Spleen (tissue), 7 donors: ENCODE results near the gene PTGS1.
A peak's percentile ranks its signal among the peaks of the same experiment; 100 is the strongest.

Experiments used
- CTCF ChIP-seq, 11 experiments: fragments of 200-600 bp in 7 of 11; fragments of 450-650 bp in 4 of 11; sonication (generic) in 4 of 11; IDR thresholded peaks in 8 of 11; conservative IDR thresholded peaks in 3 of 11; 1 replicate in 7 of 11; 2 replicates in 4 of 11; pipeline versions ENCODE4 v1.4.0 to v1.8.0; 2016 to 2021; ENCODE audit warnings: antibody characterized with exemption in 11 of 11, inconsistent platforms in 4 of 11, mild to moderate bottlenecking in 1 of 11
- POLR2A ChIP-seq, 3 donors: fragments of 450-650 bp; IDR thresholded peaks; one replicate each; pipeline ENCODE4 v1.5.1; 2017; ENCODE audit warnings: antibody characterized with exemption in 3 of 3, mild to moderate bottlenecking in 1 of 3
- donor health status: DM: no; HTN: no; CAD: no; lungs with moderate emphysema.
- donor health status: DM: no; HTN: no; CAD: no.
- donor health status: DM: no; HTN: no; CAD: no.

GRCh38 chr9:122379340-122379739 is 8.5 kb downstream of the PTGS1 start:
- peak in 1 of 11 experiments; percentile 26 for TF ChIP-seq CTCF (IDR thresholded peaks at IDR 0.05 in 8 of 11, conservative IDR thresholded peaks at IDR 0.05 in 3 of 11)
- no peak for TF ChIP-seq POLR2A (IDR thresholded peaks at IDR 0.05)
